Transverse colon (tissue), 4 donors: ENCODE data around the gene ADAT1. TPM values are rescaled to one million over a fixed set of nuclear protein-coding genes. Genes with fewer than 3 reads are reported as not detected.

Source experiments
- DNase-seq: peaks from one replicate; pipeline ENCODE4 v3.0.0-alpha.2; 2019
- H3K27ac ChIP-seq, 4 donors: fragments of 200-600 bp; sonication (generic); 2 replicates each; pipeline ENCODE4 v1.5.1; 2016 to 2018; ENCODE audit warnings: inconsistent platforms in 4 of 4
- H3K27me3 ChIP-seq: fragments of 200-600 bp; sonication (generic); 2 replicates; pipeline ENCODE4 v1.5.1; 2017; ENCODE audit warnings: inconsistent platforms
- H3K36me3 ChIP-seq, 4 donors: fragments of 200-600 bp; sonication (generic); 2 replicates each; pipeline ENCODE4 v1.5.1; 2017 to 2019; ENCODE audit warnings: inconsistent platforms in 4 of 4
- H3K4me1 ChIP-seq, 4 donors: fragments of 200-600 bp; sonication (generic); 2 replicates each; pipeline ENCODE4 v1.5.1; 2017 to 2020; ENCODE audit warnings: inconsistent platforms in 4 of 4
- H3K4me3 ChIP-seq, 4 donors: fragments of 200-600 bp; sonication (generic); 1 replicate in 1 of 4; 2 replicates in 3 of 4; pipeline versions ENCODE4 v1.5.1 to v1.6.1; 2017 to 2019; ENCODE audit warnings: inconsistent platforms in 4 of 4
- H3K9me3 ChIP-seq, 2 donors: fragments of 200-600 bp; sonication (generic); 2 replicates each; pipeline ENCODE4 v1.5.1; 2017 to 2019; ENCODE audit warnings: inconsistent platforms in 2 of 2
- CTCF ChIP-seq, 5 experiments: fragments of 200-600 bp in 3 of 5; fragments of 450-650 bp in 2 of 5; sonication (generic) in 3 of 5; IDR thresholded peaks; 1 replicate in 2 of 5; 2 replicates in 3 of 5; pipeline ENCODE4 v1.5.1; 2016 to 2017; ENCODE audit warnings: antibody characterized with exemption in 5 of 5, inconsistent platforms in 3 of 5, mild to moderate bottlenecking in 2 of 5, moderate library complexity in 1 of 5
- EP300 ChIP-seq: sonication (generic); formaldehyde crosslinking; IDR thresholded peaks from one replicate; pipeline ENCODE4 v1.6.1; 2017; ENCODE audit warnings: antibody characterized with exemption, low read depth
- POLR2A ChIP-seq: fragments of 450-650 bp; IDR thresholded peaks from one replicate; pipeline ENCODE4 v1.6.1; 2016; ENCODE audit warnings: antibody characterized with exemption, mild to moderate bottlenecking, moderate library complexity
- POLR2AphosphoS5 ChIP-seq, 3 donors: sonication (generic); formaldehyde crosslinking; IDR thresholded peaks; one replicate each; pipeline ENCODE4 v1.6.1; 2016; ENCODE audit warnings: antibody characterized with exemption in 3 of 3
- WGBS, 2 donors: methylation state at CpG; one replicate each; pipeline ENCODE4 v1.1.5; 2018; ENCODE audit warnings: low coverage in 1 of 2; 5-methylcytosine and 5-hydroxymethylcytosine counted together
- in situ Hi-C, 4 donors: fragments of 200-750 bp; cut with MboI; loops; one replicate each; pipeline versions ENCODE4 v1.15.0 to v1.15.1; 2017; ENCODE audit warnings: low sequenced_read_pairs in 3 of 4, low pct_ligation_motif_present in 1 of 4, low pct_unique_long_range_greater_than_20kb in 1 of 4
- intact Hi-C: fragments of 100-400 bp; cut with DNase I; formaldehyde crosslinking; loops from one replicate; pipeline ENCODE4 v1.15.1; 2023; ENCODE audit warnings: low total_unique reads
- total RNA-seq, 4 donors: library from RNA; depleted of rRNA; stranded (reverse); fragments of >200 nt; gene quantifications; one replicate each; pipeline ENCODE4 v1.1.0, GENCODE V29; 2016

The ADAT1 gene
- total RNA-seq, 4 donors from 2014 or later: 14.1 to 94.3 (median 49.1) TPM

GRCh38 chr16:75578212-75578611, 44.9 kb downstream of the ADAT1 start:
- no peak overlapping the region for H3K4me3 ChIP-seq
- WGBS, 2 donors: 95 to 100% methylated on average over 4 to 7 of the region's 7 CpGs
- no peaks in the 10 kb centered on the region for H3K27me3 ChIP-seq
- no peak overlapping the region for H3K27ac ChIP-seq
- intact Hi-C loops: no loop called here
- no peak for DNase-seq
- H3K4me1 ChIP-seq: no peaks in the 10 kb centered on the region
- TF ChIP-seq EP300 (no peak), POLR2AphosphoS5 (IDR thresholded peaks at IDR 0.05) (no peak)
- in situ Hi-C loops: no loop called here
- H3K36me3 ChIP-seq: peaks cover 0 to 41% (median 12%) of the 10 kb centered on the region in 4 donors
- H3K9me3 ChIP-seq: no peaks in the 10 kb centered on the region

DNA sequence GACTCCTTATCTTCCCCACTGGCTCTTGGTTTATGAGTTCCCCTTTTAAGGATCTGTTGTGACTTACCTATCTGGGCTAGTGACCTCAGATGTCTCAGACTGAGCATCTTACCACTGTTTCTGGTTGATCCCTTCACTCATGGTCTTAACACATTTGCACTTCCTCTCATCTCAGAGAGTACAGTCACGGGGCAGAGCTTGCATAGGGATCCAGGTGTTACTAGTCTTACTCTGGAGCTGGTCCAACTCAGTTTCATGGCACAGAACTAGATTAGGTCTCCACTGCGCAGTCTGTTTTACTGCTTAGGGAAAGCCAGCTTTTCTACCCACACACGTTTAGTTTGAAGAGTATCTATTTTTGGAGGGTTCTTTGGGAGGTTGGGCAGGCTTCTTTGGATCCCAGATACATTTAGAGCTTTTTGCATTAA, 46.7 kb downstream of the ADAT1 start:
- Histone ChIP-seq H3K36me3 (peaks cover 0 to 46% (median 12%) of the 10 kb centered on the region in 4 donors), H3K27ac (no peak overlapping the region), H3K27me3 (no peaks in the 10 kb centered on the region), H3K4me1 (peaks cover 0 to under 1% (median 0%) of the 10 kb centered on the region in 4 donors), H3K4me3 (no peak overlapping the region), H3K9me3 (no peaks in the 10 kb centered on the region)
- intact Hi-C loops (no loop called here), in situ Hi-C loops (no loop called here)
- DNase-seq: no peak
- TF ChIP-seq EP300 (no peak), POLR2A (no peak), POLR2AphosphoS5 (IDR thresholded peaks at IDR 0.05) (no peak), CTCF (IDR thresholded peaks at IDR 0.05) (no peak)
- WGBS, 2 donors: 58% methylated on average over 3 of the region's 3 CpGs; no CpG with 5 or more reads in 1 of the 2 donors

GRCh38 chr16:75575958-75576357, 47.1 kb downstream of the ADAT1 start:
- TF ChIP-seq POLR2AphosphoS5 (IDR thresholded peaks at IDR 0.05): no peak
- Histone ChIP-seq H3K27ac (no peak overlapping the region), H3K4me1 (peaks cover 0 to 5% (median 0%) of the 10 kb centered on the region in 4 donors), H3K4me3 (no peak overlapping the region), H3K9me3 (no peaks in the 10 kb centered on the region), H3K27me3 (no peaks in the 10 kb centered on the region), H3K36me3 (peaks cover 0 to 51% (median 13%) of the 10 kb centered on the region in 4 donors)
- no peak for DNase-seq
- WGBS, 2 donors: 63 to 81% methylated on average over 3 of the region's 3 CpGs
- intact Hi-C loops (no loop called here), in situ Hi-C loops (no loop called here)

DNA sequence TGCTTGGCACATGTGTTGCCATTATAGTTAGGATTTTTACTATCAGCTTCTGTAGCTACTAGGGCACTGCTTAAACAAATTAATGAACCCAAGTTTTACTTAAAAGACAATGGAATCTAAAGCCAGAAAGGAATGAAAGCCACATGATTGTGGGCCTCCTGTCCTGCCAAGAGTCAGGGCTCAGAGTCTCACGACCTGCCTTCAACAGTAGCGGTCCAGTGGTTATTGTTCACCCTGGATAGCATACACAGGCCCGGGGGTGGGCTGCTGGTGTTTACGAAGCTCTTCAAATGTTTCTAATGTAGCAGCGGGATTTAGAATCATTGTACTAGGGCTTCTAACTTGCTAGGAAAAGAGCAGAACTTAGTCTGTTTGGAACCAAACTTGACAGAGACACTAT, 49.1 kb downstream of the ADAT1 start:
- TF ChIP-seq POLR2A: no peak
- no peak for TF ChIP-seq EP300
- no peak for TF ChIP-seq CTCF (IDR thresholded peaks at IDR 0.05)
- no peak for TF ChIP-seq POLR2AphosphoS5 (IDR thresholded peaks at IDR 0.05)

DNA sequence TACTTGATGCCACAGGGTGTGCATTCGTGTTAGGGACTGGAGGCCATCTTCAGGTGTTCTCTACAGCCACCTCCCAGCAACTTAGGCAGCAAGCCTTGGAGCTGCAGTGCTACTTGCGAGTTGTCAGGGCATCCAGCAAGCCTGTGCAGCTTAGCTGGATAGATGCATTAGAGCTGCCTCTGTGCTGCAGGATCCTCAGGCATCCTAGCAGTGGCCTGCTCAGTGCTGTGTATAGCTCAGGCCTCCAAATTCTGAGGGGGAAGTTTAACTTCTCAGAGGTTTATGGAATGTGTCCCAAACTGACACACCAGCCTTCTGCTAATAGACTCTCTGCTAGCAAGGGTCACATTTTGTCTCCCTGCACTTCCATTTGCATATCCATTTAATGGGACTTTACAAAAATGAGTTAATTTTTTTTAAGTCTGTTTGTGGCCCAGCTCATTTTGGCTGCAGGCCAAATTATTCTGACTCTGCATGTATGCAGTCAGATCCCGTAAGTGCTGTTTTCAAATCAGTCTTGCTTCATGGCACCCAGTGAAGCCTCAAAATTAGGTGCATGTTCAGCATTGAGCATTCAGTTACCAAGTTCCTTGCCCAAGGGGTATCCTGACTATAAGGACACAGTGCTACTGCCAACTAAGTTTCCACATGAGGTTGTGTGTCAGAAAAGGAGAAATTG, 50.1 kb downstream of the ADAT1 start:
- DNase-seq: no peak
- Histone ChIP-seq H3K27me3 (no peaks in the 10 kb centered on the region), H3K27ac (no peak overlapping the region), H3K4me1 (peaks cover under 1 to 30% (median 4%) of the 10 kb centered on the region in 4 donors), H3K9me3 (no peaks in the 10 kb centered on the region), H3K4me3 (no peak overlapping the region), H3K36me3 (peaks cover 0 to 58% (median 21%) of the 10 kb centered on the region in 4 donors)
- TF ChIP-seq POLR2AphosphoS5 (IDR thresholded peaks at IDR 0.05) (no peak), CTCF (IDR thresholded peaks at IDR 0.05) (no peak), POLR2A (no peak), EP300 (no peak)
- in situ Hi-C loops (no loop called here), intact Hi-C loops (loop anchor here (1.0 kb wide), 1 partner anchor 9 kb away; no protein-coding TSS in a partner anchor)
- WGBS, 2 donors: 88% methylated on average over 3 of the region's 3 CpGs; no CpG with 5 or more reads in 1 of the 2 donors

More for the DNA sequence above, 49.1 kb downstream of the ADAT1 start:
- in situ Hi-C loops: no loop called here
- 75 to 89% methylated on average over 5 of the region's 5 CpGs for WGBS, 2 donors
- Histone ChIP-seq H3K4me3 (no peak overlapping the region), H3K36me3 (peaks cover 0 to 65% (median 20%) of the 10 kb centered on the region in 4 donors), H3K4me1 (peaks cover 0 to 20% (median 0%) of the 10 kb centered on the region in 4 donors), H3K27me3 (no peaks in the 10 kb centered on the region), H3K9me3 (no peaks in the 10 kb centered on the region), H3K27ac (no peak overlapping the region)
- intact Hi-C loops: loop anchor here (1.0 kb wide), 1 partner anchor 8 kb away; no protein-coding TSS in a partner anchor
- no peak for DNase-seq
